Stimulated activated CD8-positive, alpha-beta memory T cell treated with anti-CD3 and anti-CD28 coated beads, Interleukin-15, amount 100 ng/mL, for 1 hour (primary cell): ENCODE results near the gene KRT14.
"Not testable (repeated sequence)": the region's sequence is repeated elsewhere in the genome, so short reads cannot be mapped to it uniquely, and the experiment has no call there.

Experiments
- DNase-seq: peaks from one replicate; pipeline ENCODE4 v3.0.0-alpha.2; 2020; ENCODE audit warnings: low read depth

The KRT14 gene

GRCh38 chr17:41586863-41587495 is at the start of gene KRT14:
Gene KRT14 (minus strand): TSS chr17:41586895. CDS start chr17:41586834, 61 bp downstream.
- no peak for DNase-seq

- DNase-seq: no peak
Observed at GRCh38 chr17:41635121-41636097, 48.7 kb upstream of the KRT14 start.

GRCh38 chr17:41634639-41635038 is 47.9 kb upstream of the KRT14 start:
- DNase-seq: no peak

GRCh38 chr17:41633556-41634199 is 47.0 kb upstream of the KRT14 start:
- DNase-seq: no peak

DNA sequence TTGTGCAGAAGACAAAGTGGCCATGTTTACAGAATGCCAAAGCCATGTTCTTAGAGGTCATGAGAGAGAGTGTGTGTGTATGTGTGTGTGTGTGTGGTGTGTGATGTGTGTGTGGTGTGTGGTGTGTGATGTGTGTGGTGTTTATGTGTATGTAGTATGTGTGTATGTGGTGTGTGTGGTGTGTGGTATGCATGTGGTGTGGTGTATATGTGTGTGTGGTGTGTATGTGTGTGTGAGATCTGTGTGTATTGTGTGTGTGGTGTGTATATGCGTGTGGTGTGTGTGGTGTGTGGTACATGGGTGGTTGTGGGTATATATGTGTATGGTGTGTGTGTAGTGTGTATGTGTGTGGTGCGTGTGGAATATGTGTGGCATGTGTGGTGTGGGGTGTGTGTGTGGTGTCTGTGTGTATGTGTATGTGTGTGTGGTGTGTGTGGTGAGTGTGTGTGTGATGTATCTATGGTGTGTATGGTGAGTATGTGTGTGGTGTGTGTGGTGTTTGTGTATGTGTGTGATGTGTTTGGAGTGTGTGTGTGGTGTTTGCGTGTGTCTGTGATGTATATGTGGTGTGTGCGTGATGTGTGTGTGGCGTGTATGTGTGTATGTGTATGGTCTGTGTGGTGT is 45.9 kb upstream of the KRT14 start:
- DNase-seq: no peak

- no peak for DNase-seq
Observed at GRCh38 chr17:41631898-41632285, 45.2 kb upstream of the KRT14 start.

- DNase-seq: no peak
Observed at GRCh38 chr17:41631025-41631897, 44.6 kb upstream of the KRT14 start.

- DNase-seq: no peak
Observed at GRCh38 chr17:41629826-41630670, 43.4 kb upstream of the KRT14 start.

DNA sequence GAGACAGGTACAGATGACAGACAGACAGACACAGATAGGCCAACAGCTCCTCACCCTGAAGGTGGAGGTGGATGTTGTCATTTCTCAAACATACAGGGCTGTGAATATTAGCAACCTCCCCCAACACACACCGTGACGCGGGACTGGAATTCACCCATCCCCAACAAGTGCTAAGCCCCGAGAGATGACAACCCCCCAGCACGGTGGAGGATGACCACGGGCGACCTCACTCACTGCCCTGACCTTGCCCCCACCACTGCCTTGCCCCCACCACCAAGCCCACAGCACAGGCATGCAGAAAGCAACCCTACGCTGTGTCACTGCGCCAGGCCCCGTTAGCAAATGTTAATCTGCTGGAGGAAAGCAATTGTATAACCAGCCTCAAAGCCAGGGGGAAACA is 42.6 kb upstream of the KRT14 start:
- no peak for DNase-seq

DNA sequence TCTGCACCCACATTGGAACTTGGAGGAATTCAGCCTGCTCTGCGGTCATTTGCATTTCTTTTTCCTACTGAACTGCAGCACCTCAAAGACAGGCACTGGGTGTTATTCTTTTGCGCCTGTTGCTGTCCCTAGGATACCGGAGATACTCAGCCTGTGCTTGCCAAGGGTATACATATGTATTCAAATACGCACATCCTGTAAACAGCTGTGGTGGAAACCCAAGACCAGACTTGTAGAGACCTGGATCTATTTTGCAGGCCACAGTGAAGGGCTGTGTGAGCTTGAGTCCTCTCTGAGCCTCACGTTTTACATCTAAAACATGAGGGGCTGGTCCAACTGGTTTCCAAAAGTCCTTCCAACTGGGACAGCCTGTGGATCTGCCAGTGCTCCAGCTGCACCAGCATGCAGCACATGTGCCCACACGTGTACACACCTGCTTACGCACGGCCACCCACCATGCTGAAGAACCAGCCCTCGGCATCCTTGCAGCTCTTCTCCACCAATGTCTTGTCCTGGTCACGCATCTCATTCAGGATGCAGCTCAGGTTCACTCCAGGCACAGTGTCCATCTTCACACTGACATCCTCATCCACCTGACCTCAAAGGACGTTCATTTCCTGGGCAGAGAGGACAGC is 42.0 kb upstream of the KRT14 start:
- not testable (repeated sequence) for DNase-seq

DNA sequence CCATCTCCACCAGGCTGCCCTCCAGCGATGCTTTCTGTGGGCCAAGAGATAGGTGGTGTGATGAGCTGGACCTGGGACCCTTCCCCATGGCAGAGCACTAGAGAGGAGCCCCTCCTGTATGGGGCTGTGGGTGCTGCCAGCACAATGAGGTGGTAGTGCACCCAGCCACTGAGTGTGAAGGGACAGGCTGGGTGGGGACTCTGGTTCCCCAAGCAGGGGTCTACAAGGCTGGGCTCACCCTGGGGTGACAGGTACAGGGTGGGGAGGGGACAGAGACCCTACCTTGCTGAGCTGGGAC is 41.3 kb upstream of the KRT14 start:
- DNase-seq: not testable (repeated sequence)

GRCh38 chr17:41627316-41628072 is 40.8 kb upstream of the KRT14 start:
- no peak for DNase-seq

GRCh38 chr17:41626914-41627295 is 40.2 kb upstream of the KRT14 start:
- DNase-seq: not testable (repeated sequence)

- not testable (repeated sequence) for DNase-seq
Observed at GRCh38 chr17:41626028-41626913, 39.6 kb upstream of the KRT14 start.

DNA sequence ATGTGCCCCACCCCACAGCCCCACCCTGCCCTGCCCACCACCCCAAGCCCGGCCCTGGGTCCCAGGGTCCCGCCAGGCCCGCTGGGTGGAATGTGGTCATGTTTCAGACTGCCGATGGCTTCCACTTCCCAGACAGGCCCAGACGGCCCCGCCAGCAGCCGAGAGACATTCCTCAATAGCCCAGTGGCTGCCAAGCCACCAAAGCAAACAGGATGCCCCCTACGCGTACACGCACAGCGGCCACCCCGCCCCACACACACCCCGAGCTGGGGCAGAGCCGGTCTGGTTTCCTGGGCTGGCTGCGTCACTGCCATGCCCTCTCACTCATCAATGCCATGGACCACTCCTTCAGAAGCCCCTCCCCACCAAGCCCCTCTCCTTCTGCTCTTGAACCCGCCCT is 38.9 kb upstream of the KRT14 start:
- no peak for DNase-seq

DNA sequence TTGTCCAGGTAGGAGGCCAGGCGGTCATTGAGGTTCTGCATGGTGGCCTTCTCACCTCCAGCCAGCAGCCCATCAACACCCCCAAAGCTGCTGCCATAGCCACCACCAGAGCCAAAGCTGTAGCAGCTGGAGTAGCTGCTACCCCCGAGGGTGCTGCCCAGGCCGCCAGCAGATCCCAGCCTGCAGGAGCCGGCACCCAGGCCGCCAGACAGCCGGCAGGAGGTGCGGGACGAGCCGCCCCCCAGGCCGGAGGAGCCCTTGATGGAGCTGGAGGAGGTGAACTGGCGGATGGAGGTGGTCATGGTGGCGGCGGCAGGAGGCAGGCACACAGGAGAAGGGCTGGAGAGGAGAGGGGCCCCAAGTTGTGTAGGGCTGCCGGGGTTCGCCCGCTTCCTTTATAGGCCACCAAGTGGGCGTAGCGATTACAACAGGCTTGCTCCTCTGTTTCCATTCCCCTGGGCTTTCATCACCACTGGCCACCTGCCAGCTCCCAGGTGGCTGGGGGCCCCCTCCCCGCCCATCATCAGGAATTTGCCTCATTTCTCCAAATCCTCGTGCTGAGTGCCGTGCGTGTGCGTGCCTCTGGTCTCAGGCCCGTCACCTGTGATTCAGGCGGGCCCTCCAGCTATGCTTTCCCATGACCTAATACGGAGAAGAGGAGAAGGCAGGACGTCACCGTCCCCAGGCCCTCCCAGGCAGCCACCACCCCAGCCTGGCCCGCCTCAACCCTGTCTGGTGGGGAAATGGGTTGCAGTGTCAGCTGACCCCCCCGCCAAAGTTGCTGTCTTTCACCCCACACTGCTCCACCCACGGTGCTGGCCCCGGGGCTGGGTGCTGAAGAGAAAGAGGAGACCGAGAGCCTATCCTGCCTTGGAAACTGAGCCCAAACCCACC is 37.8 kb upstream of the KRT14 start, which contains the start of gene KRT17:
Gene KRT17 (minus strand): TSS at position 368 of the 894 bp plus-strand sequence. CDS start 66 bp downstream, at position 302.
- DNase-seq: no peak
